ENCODE measurements around the gene SMOC2.
"Not testable (repeated sequence)": the region's sequence is repeated elsewhere in the genome, so short reads cannot be mapped to it uniquely, and the experiment has no call there.

The SMOC2 gene

GRCh38 chr6:168609026-168609685, 168.2 kb downstream of the SMOC2 start:
- no peak for DNase-seq

GRCh38 chr6:168609914-168610490, 169.0 kb downstream of the SMOC2 start:
- no peak for DNase-seq

GRCh38 chr6:168610966-168611365, 170.0 kb downstream of the SMOC2 start:
- not testable (repeated sequence) for DNase-seq

- DNase-seq = no peak
Measured at GRCh38 chr6:168611691-168612090, 170.7 kb downstream of the SMOC2 start.

- DNase-seq = no peak
Measured at GRCh38 chr6:168612586-168612985, 171.6 kb downstream of the SMOC2 start.

- peak; percentile 49 for DNase-seq
Measured at GRCh38 chr6:168615837-168616236, 174.9 kb downstream of the SMOC2 start.

- DNase-seq = no peak
Measured at GRCh38 chr6:168616816-168617765, 176.1 kb downstream of the SMOC2 start.

GRCh38 chr6:168618546-168619315, 177.7 kb downstream of the SMOC2 start:
- no peak for DNase-seq

- DNase-seq = no peak
Measured at GRCh38 chr6:168619560-168620314, 178.8 kb downstream of the SMOC2 start.

- no peak for DNase-seq
Measured at GRCh38 chr6:168620578-168620977, 179.6 kb downstream of the SMOC2 start.

GRCh38 chr6:168623736-168624135, 182.8 kb downstream of the SMOC2 start:
- DNase-seq = no peak

GRCh38 chr6:168624540-168624939, 183.6 kb downstream of the SMOC2 start:
- DNase-seq = no peak

- no peak for DNase-seq
Measured at GRCh38 chr6:168624948-168625347, 184.0 kb downstream of the SMOC2 start.

- DNase-seq = no peak
Measured at GRCh38 chr6:168625602-168626001, 184.6 kb downstream of the SMOC2 start.

- no peak for DNase-seq
Measured at GRCh38 chr6:168626046-168626602, 185.1 kb downstream of the SMOC2 start.

- DNase-seq = no peak
Measured at GRCh38 chr6:168627506-168628175, 186.7 kb downstream of the SMOC2 start.

- no peak for DNase-seq
Measured at GRCh38 chr6:168628176-168628553, 187.2 kb downstream of the SMOC2 start.

- no peak for DNase-seq
Measured at GRCh38 chr6:168628732-168629245, 187.8 kb downstream of the SMOC2 start.

GRCh38 chr6:168631564-168631963, 190.6 kb downstream of the SMOC2 start:
- DNase-seq = no peak

- no peak for DNase-seq
Measured at GRCh38 chr6:168632694-168633093, 191.7 kb downstream of the SMOC2 start.
